Measurements from ENCODE around the gene OTULIN.

Gene OTULIN

GRCh38 chr5:14742498-14742897 is 78.0 kb downstream of the OTULIN start:
- no peak for DNase-seq (ENCODE audit: low read depth in 2 of 2)

DNA sequence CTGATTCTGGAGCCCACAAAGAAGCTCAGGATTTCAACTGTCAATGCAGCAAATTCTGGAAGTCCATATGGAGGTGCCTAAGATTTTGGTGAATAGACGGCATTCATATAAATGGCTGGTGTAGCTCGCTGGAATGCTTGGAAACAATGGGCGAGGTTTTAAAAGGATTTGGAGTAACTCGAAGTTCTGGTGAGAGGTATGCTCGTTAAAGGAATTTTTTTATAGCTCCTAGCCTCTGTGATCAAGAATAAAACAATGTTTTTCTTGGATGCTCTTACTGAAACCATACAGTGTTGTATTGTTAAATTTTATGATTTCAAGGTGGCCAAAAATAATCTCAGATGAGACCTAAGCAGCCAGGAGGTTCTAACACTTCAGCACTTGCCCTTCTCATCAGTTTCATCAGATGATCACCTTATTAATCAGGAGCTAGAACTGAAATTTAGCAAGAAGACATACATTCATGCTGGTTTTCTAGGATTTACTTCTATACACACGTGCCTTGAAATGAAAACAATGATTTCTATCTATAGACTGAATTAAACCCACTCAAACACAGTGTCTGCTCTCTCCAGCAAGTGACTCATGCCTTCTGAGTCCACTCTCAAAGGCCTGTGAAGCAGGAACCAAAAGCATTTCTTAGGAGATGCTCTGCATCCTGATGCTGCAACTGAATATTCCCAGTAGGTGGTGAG is 79.2 kb downstream of the OTULIN start:
- DNase-seq (ENCODE audit: low read depth in 2 of 2): no peak

DNA sequence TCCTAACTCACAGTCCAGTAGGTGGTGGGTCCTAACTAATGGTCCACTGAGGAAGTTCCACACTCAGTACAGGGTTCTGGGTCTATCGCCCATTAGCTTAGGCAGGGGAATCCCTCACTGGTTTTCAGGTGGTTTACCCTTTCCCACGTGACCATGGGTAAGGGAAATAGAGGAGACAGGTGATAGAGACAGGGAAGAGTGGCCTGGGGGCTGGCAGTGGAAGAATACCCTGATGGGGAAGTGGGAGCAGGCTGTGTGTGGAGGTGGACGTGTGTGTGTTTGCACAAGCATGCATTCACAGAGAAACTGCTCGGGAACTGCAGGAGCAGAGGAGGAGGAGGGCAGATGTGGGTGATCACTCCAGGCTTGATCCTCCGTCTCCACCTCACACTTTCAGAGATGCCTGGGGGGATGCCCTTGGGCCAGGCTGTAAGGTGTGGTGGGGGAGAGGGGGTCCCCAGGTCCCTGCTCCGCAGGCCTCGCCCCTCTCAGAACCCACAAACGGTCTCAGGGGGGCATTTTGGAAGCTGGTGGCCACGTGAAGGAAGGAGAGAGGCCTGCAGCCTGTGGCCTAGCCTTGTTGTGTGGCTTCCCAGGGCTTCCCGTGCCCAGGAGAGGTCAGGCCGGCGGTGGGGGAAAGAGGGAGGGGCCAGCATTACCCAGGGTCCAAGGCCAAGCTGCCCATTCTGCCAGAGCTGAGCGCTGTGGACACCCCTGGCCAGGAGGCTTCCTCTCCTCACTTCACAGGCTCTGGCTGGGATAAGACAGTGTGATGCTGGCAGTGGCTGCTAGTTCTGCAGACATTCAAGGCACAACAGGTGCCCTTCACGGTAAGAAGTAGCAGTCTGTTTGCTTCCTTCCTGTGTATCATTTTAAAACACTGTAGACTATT is 80.0 kb downstream of the OTULIN start:
- no peak for DNase-seq (ENCODE audit: low read depth in 2 of 2)

GRCh38 chr5:14745188-14745563 is 80.7 kb downstream of the OTULIN start:
- DNase-seq (ENCODE audit: low read depth in 2 of 2): no peak

DNA sequence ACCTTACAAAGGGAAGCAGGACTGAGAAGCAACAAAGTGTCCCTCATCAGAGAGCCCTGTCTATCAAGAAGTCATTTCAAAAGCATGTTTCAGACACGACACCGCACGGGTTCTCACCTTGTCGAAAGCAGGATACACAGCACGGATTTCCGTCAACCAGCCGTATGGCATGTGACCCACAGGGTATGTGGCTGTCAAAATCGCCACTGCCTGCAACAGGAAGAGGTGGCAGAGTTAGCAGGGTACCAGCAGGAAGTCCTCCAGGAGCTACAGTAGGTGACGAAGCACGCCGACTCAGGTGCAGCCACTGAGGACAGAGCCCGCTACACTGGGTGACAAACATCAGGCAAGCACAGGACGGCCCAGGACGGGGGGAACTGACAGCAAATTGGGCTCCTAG is 81.2 kb downstream of the OTULIN start:
- DNase-seq (ENCODE audit: low read depth in 2 of 2): peak in 1 of 2 donors; percentile 1

DNA sequence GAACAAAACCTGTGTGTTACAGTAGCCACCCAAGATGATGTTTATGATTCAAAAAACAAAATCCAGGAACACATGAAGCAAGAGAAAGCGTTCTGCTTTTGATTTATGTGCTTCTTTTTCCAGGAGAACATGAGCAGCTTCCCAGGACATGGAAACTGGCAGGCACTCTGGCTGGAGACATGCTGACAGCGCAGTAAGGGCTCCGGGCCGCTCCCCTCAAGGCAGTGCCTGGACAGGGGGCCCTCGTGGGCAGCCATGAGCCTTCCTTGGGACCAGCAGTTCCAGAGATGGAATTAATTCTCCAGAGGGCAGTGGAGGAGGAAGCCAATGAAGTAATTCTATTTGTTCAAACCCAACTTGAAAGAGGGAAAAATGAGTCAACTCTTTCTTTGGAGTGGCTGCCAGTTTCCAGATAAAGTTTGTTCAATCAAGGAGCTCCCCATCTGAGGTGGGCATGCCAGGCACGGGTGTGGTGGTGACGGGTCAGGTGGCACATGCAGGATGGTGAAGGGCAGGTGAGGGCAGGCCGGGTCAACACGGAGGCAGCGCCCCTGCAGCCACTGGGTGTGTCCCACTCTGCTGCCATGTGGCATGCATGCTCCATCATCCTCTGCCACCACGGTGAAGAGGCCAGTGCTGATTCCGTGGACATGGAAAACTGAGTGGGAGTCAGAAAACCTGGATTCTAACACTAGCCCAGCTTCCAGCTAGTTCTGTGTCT is 83.8 kb downstream of the OTULIN start:
- DNase-seq (ENCODE audit: low read depth in 2 of 2): no peak

Data from stimulated activated CD4-positive, alpha-beta T cell treated with anti-CD3 and anti-CD28 coated beads, Interleukin-15, amount 100 ng/mL, for 48 hours (primary cell).